ENCODE data around the gene RRM2. TPM values are rescaled to one million over a fixed set of nuclear protein-coding genes. Genes with fewer than 3 reads are reported as not detected.

The RRM2 gene
- polyA plus RNA-seq, 2 of the 4 experiments (the other 2 are of a cell fraction), result 84.4 to 111 TPM

- DNase-seq (ENCODE audit: low read depth in 1 of 2, low spot score in 1 of 2) (no peak), ATAC-seq (no peak), FAIRE-seq (no peak)
- ChIA-PET CTCF (interaction anchor here (0.9 to 2.2 kb wide), 6 partner anchors 15 to 334 kb away, joined by 3 to 13 read pairs (median 4); no protein-coding TSS in a partner anchor), POLR2A (no interaction called here)
- Histone ChIP-seq H3K27ac (no peak overlapping the region), H3K4me1 (peaks cover 11% of the 10 kb centered on the region), H3K4me3 (no peak overlapping the region), H3K9me3 (no peaks in the 10 kb centered on the region), H3K4me2 (no peak overlapping the region)
- 74% methylated on average over 7 of the region's 7 CpGs for WGBS (ENCODE audit: missing lambda C conversion rate)
- TF ChIP-seq HEYL (CRISPR knock-in tag; IDR thresholded peaks at IDR 0.05), result no peak
- TF ChIP-seq KDM5A (IDR thresholded peaks at IDR 0.05), result no peak
- no peak for TF ChIP-seq MAZ (IDR thresholded peaks at IDR 0.05; ENCODE audit: borderline replicate concordance, low read depth, low read length)
- TF ChIP-seq RAD21 (conservative IDR thresholded peaks at IDR 0.05 in 1 of 2, IDR thresholded peaks at IDR 0.05 in 1 of 2), result no peak
- no peak for TF ChIP-seq PBX3 (IDR thresholded peaks at IDR 0.05)
- TF ChIP-seq HOXB5 (CRISPR knock-in tag; IDR thresholded peaks at IDR 0.05), result no peak
- TF ChIP-seq CTCF (IDR thresholded peaks at IDR 0.05), result no peak
- TF ChIP-seq MYC (IDR thresholded peaks at IDR 0.05; ENCODE audit: borderline replicate concordance, low read length), result no peak
- no peak for TF ChIP-seq EHF (CRISPR knock-in tag; IDR thresholded peaks at IDR 0.05)
- TF ChIP-seq EHMT2 (IDR thresholded peaks at IDR 0.05; ENCODE audit: low read depth), result no peak
- TF ChIP-seq PHF8 (IDR thresholded peaks at IDR 0.05; ENCODE audit: borderline replicate concordance, low read depth), result no peak
- TF ChIP-seq ESRRA (IDR thresholded peaks at IDR 0.05; ENCODE audit: borderline replicate concordance, low read length), result no peak
- TF ChIP-seq CBX2 (IDR thresholded peaks at IDR 0.05; ENCODE audit: borderline replicate concordance, low read depth), result no peak
These were observed 21.0 kb upstream of the RRM2 start for GRCh38 chr2:10101491-10101890.

- Histone ChIP-seq H3K4me1 (peaks cover 7% of the 10 kb centered on the region; the same call in 1 of the 3 replicates), H3K9me3 (no peaks in the 10 kb centered on the region), H3K4me2 (no peak overlapping the region), H3K27ac (no peak overlapping the region), H3K4me3 (no peak overlapping the region)
- FAIRE-seq (no peak), DNase-seq (ENCODE audit: low read depth in 1 of 2, low spot score in 1 of 2) (no peak), ATAC-seq (no peak)
- no peak for TF ChIP-seq REST (IDR thresholded peaks at IDR 0.05)
- TF ChIP-seq CHD4 (IDR thresholded peaks at IDR 0.05; ENCODE audit: borderline replicate concordance), result no peak
- no peak for TF ChIP-seq GATA3 (IDR thresholded peaks at IDR 0.05; ENCODE audit: borderline replicate concordance)
- TF ChIP-seq ATOH8 (CRISPR knock-in tag; IDR thresholded peaks at IDR 0.05; ENCODE audit: low read depth), result no peak
- no peak for TF ChIP-seq JUNB (IDR thresholded peaks at IDR 0.05)
- no peak for TF ChIP-seq HEYL (CRISPR knock-in tag; IDR thresholded peaks at IDR 0.05)
- TF ChIP-seq CBX8 (IDR thresholded peaks at IDR 0.05), result no peak
- no peak for TF ChIP-seq ZC3H11A (IDR thresholded peaks at IDR 0.05)
- no peak for TF ChIP-seq NPAS2 (CRISPR knock-in tag; IDR thresholded peaks at IDR 0.05; ENCODE audit: borderline replicate concordance)
- TF ChIP-seq ESRRA (IDR thresholded peaks at IDR 0.05; ENCODE audit: borderline replicate concordance, low read length), result no peak
- no peak for TF ChIP-seq CTCF (IDR thresholded peaks at IDR 0.05)
- no peak for TF ChIP-seq CHD2 (IDR thresholded peaks at IDR 0.05; ENCODE audit: low read length, partially characterized antibody)
- no peak for TF ChIP-seq HOXB5 (CRISPR knock-in tag; IDR thresholded peaks at IDR 0.05)
- TF ChIP-seq RNF2 (IDR thresholded peaks at IDR 0.05; ENCODE audit: borderline replicate concordance, low read depth), result no peak
- no peak for TF ChIP-seq EHMT2 (IDR thresholded peaks at IDR 0.05; ENCODE audit: low read depth)
- TF ChIP-seq ZSCAN20 (CRISPR knock-in tag; IDR thresholded peaks at IDR 0.05), result no peak
- no peak for TF ChIP-seq EP300 (IDR thresholded peaks at IDR 0.05)
- no peak for TF ChIP-seq JUN (IDR thresholded peaks at IDR 0.05)
- no peak for TF ChIP-seq SREBF2 (IDR thresholded peaks at IDR 0.05)
- 85% methylated on average over 6 of the region's 6 CpGs for WGBS (ENCODE audit: missing lambda C conversion rate)
- POLR2A ChIA-PET, result no interaction called here
- CTCF ChIA-PET, result interaction anchor here (0.6 to 2.2 kb wide), 4 partner anchors 9 to 332 kb away, joined by 3 to 13 read pairs (median 6); no protein-coding TSS in a partner anchor
These were observed 19.4 kb upstream of the RRM2 start for GRCh38 chr2:10103179-10103578.

Measured in A549 (cell line).